ENCODE data around the gene WWC2. TPM values are rescaled to one million over a fixed set of nuclear protein-coding genes. Genes with fewer than 3 reads are reported as not detected.

WWC2 gene
- total RNA-seq, 6 experiments from 2014 or later = 86.3 to 114 (median 95.2) TPM

DNA sequence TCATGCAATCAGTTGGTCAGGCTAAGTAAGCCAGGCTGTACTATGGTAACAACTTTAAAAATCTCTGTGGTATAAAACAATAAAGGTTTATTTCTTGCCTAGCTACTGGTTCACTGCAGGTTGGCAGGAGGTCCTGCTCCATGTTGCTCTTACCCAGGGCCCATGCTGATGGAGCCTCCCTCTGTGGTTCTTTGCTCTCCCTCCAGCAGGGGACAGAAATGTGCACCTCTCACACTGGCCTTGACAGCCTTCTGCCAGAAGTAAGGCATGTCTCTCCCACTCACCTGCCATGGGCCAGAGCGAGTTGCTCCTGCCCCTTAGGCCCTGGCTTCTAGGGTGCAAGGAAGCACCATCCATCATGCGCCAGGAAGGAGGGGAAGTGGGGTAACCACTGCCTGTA lies 189.9 kb downstream of the WWC2 start:
- peaks cover 60% of the 10 kb centered on the region for H3K36me3 Mint-ChIP-seq (ENCODE audit: low read depth)
- no peak for DNase-seq
- peaks cover 2% of the 10 kb centered on the region for H3K27me3 Mint-ChIP-seq (ENCODE audit: insufficient read depth)
- no peak overlapping the region for H3K27ac Mint-ChIP-seq
- H3K9me3 Mint-ChIP-seq = no peaks in the 10 kb centered on the region
- peaks cover 16% of the 10 kb centered on the region for H3K4me1 Mint-ChIP-seq (ENCODE audit: low read depth)
- no peak overlapping the region for H3K4me3 Mint-ChIP-seq
- TF ChIP-seq, protein P1, sequence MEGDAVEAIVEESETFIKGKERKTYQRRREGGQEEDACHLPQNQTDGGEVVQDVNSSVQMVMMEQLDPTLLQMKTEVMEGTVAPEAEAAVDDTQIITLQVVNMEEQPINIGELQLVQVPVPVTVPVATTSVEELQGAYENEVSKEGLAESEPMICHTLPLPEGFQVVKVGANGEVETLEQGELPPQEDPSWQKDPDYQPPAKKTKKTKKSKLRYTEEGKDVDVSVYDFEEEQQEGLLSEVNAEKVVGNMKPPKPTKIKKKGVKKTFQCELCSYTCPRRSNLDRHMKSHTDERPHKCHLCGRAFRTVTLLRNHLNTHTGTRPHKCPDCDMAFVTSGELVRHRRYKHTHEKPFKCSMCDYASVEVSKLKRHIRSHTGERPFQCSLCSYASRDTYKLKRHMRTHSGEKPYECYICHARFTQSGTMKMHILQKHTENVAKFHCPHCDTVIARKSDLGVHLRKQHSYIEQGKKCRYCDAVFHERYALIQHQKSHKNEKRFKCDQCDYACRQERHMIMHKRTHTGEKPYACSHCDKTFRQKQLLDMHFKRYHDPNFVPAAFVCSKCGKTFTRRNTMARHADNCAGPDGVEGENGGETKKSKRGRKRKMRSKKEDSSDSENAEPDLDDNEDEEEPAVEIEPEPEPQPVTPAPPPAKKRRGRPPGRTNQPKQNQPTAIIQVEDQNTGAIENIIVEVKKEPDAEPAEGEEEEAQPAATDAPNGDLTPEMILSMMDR (IDR thresholded peaks at IDR 0.05) = no peak

DNA sequence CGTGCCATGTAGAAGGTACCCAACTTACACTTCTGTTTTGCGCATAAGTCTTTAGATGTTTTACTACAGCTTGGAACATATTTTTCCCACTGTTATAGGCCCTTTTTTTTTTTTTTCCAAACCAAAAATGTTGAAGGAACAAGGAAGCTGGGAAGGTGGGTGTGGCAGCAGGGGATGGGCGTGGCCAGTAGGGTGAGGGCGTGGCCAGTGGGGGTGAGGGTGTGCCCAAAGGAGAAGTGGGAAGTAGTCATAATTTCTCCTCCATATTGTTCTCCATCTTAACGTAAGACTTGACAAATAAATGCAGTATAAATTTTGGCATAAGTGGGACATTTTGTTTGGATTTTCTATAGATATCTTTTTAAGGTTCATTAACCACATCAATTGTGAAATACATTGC lies 190.6 kb downstream of the WWC2 start:
- peaks cover 9% of the 10 kb centered on the region for H3K4me1 Mint-ChIP-seq (ENCODE audit: low read depth)
- H3K4me3 Mint-ChIP-seq = no peak overlapping the region
- H3K27ac Mint-ChIP-seq = no peak overlapping the region
- peaks cover 60% of the 10 kb centered on the region for H3K36me3 Mint-ChIP-seq (ENCODE audit: low read depth)
- no peaks in the 10 kb centered on the region for H3K9me3 Mint-ChIP-seq
- TF ChIP-seq, protein P1 (IDR thresholded peaks at IDR 0.05) = no peak
- H3K27me3 Mint-ChIP-seq (ENCODE audit: insufficient read depth) = peaks cover 4% of the 10 kb centered on the region
- no peak for DNase-seq

- Mint-ChIP-seq H3K4me3 (no peak overlapping the region), H3K9me3 (no peaks in the 10 kb centered on the region), H3K4me1 (ENCODE audit: low read depth) (peaks cover 9% of the 10 kb centered on the region), H3K27ac (peak overlapping the region; percentile 15; the same call in 1 of the 2 replicates), H3K36me3 (ENCODE audit: low read depth) (peaks cover 64% of the 10 kb centered on the region), H3K27me3 (ENCODE audit: insufficient read depth) (peaks cover 4% of the 10 kb centered on the region)
- no peak for DNase-seq
- TF ChIP-seq, protein P1 (IDR thresholded peaks at IDR 0.05) = no peak
Measured at GRCh38 chr4:183291070-183291469, 192.0 kb downstream of the WWC2 start.

DNA sequence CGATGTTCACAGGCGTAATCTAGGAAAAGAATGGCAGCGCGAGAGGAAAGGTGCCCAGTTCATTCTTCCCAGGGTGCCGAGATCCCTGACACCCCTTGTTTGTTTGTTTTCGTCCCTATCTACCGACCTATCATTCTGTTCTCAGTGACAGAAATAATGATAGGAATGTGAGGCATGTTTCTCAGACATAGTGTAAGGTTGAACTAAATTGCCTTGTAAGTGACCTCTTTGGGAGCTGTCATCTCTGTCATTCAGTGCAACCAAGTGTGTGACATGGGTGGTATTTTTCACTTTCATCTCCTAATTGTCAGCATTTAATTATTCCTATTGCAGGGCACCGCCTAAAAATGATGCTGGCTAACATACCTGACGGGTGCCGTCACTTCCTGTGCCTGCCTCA lies 196.7 kb downstream of the WWC2 start:
- Mint-ChIP-seq H3K4me1 (ENCODE audit: low read depth) (peaks cover 18% of the 10 kb centered on the region), H3K27ac (no peak overlapping the region; the same call in 1 of the 2 replicates), H3K27me3 (ENCODE audit: insufficient read depth) (peaks cover 4% of the 10 kb centered on the region), H3K9me3 (no peaks in the 10 kb centered on the region), H3K4me3 (no peak overlapping the region), H3K36me3 (ENCODE audit: low read depth) (peaks cover 49% of the 10 kb centered on the region)
- DNase-seq = no peak
- TF ChIP-seq, protein P1 (IDR thresholded peaks at IDR 0.05) = no peak

DNA sequence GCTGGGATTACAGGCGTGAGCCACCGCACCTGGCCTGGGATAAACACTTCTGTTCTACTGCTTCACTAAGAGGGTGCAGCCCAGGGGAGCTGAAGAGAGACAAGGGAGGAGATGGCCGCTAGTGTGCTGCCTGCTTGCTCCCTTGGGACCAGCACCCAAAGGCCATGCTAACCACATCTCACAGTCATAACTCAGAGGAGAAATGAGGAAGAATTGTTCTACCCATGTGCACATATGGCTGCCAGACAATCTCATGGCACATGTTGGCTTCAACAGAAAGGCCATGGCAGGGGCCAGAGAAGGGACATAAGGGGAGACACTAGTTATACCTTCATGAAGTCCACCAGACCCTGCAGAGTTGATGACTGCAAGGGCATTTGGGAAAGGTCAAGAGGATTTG lies 198.6 kb downstream of the WWC2 start:
- peaks cover 4% of the 10 kb centered on the region for H3K27me3 Mint-ChIP-seq (ENCODE audit: insufficient read depth)
- no peaks in the 10 kb centered on the region for H3K9me3 Mint-ChIP-seq
- no peak for DNase-seq
- H3K36me3 Mint-ChIP-seq (ENCODE audit: low read depth) = peaks cover 42% of the 10 kb centered on the region
- H3K4me3 Mint-ChIP-seq = no peak overlapping the region; the same call in 1 of the 2 replicates
- H3K27ac Mint-ChIP-seq = no peak overlapping the region
- TF ChIP-seq, protein P1 (IDR thresholded peaks at IDR 0.05) = no peak
- H3K4me1 Mint-ChIP-seq (ENCODE audit: low read depth) = peaks cover 18% of the 10 kb centered on the region

DNA sequence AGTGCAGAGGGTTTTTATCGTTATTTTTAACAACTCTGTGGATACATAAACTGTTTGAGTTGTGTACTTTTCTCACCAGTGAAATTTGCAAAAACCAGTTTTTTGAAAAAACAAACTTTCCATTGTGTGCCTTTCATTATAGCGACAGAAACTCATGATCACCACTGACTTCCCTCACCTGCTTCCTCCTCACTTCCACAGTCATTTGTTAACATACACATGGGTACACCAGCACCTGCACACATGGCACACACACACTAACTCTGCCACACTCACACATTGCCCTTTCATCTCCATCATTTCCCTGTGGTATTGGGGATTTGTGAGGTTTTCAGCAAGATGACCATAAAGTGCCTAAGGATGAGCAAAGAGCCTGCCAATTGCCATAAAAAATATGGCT lies 200.4 kb downstream of the WWC2 start:
- Mint-ChIP-seq H3K4me3 (no peak overlapping the region), H3K9me3 (no peaks in the 10 kb centered on the region), H3K27me3 (ENCODE audit: insufficient read depth) (peaks cover 3% of the 10 kb centered on the region), H3K4me1 (ENCODE audit: low read depth) (peaks cover 18% of the 10 kb centered on the region), H3K27ac (no peak overlapping the region; the same call in 1 of the 2 replicates), H3K36me3 (ENCODE audit: low read depth) (peaks cover 47% of the 10 kb centered on the region)
- DNase-seq = no peak
- TF ChIP-seq, protein P1 (IDR thresholded peaks at IDR 0.05) = no peak

All from HFFc6 (cell line).